Uterus (tissue), 2 donors: ENCODE measurements around the gene RELB.

Source experiments
- CTCF ChIP-seq, 4 experiments: fragments of 200-600 bp in 2 of 4; fragments of 450-650 bp in 2 of 4; sonication (generic) in 2 of 4; IDR thresholded peaks; one replicate each; pipeline ENCODE4 v1.5.1; 2016 to 2019; ENCODE audit warnings: antibody characterized with exemption in 4 of 4, mild to moderate bottlenecking in 2 of 4, moderate library complexity in 1 of 4
- POLR2A ChIP-seq, 2 donors: fragments of 450-650 bp; IDR thresholded peaks; one replicate each; pipeline ENCODE4 v1.6.1; 2016; ENCODE audit warnings: antibody characterized with exemption in 2 of 2, mild to moderate bottlenecking in 1 of 2, moderate library complexity in 1 of 2

DNA sequence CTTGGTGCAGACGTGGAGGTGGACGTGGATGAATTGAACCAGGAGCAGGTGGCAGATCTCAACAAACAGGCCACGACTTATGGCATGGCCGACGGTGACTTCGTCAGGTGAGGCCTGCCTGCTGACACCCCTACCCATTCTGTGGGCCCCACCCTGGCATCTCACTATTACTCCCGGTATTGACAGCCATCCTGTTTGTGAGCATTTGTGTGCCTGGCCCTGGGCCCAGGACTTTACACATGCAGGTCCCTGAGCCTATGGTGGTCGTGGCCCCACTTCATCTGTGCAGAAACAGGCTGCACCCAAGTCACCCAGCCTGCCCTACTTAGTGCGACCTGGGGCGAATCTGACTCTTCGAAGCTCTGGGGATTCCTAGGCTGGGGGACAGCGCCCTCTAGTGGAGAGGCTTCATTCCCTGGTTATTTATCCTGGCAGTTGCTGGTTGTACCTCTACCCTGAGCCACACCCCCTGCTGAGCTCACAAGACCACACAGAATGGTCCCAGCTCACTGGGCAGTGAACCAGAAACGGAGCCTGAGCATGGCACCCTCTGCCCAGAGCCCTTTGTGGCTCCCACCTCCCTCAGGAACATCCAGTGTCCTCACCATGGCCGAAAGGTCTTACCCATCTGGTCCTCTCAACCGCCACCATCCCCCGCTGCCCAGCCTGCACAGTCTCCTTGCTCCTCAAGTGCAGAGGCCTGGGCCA is 58.1 kb downstream of the RELB start:
- peak; percentile 39 to 82 (median 54) for TF ChIP-seq CTCF (IDR thresholded peaks at IDR 0.05)
- no peak for TF ChIP-seq POLR2A (IDR thresholded peaks at IDR 0.05)
